ENCODE data around the gene TM4SF4.

TM4SF4 gene

DNA sequence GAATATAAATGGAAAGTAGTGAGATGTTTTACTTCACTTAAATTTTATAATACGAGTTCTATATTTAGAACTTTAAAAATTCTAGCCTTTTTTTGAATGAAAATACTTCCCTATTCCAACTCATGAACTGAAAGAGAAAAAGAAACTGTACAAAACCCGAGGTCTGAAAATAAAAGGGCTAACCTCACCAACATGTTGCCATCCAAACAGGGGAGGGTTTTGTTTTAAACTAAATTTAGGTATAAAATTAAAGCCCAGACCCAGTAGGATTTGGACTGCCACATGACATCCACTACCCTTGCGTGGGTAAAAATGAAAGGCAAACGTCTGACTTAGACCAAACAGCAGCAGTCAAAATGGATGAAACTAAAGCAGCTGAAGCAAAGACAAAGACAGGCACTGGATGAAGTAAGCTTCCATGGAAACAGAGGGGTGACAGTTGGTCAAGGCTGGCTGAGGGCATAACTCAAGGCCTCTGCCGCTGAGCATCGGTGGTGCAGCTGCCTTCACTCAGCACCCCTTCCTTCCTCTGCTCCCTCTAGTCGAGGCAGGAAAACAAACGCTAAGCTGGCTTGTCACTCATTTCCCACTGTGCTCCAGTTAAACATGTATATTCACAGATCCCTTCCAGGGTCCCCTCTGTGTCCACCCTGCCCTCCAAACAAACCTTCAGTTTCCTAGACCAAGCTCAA, 58.1 kb downstream of the TM4SF4 start:
- Histone ChIP-seq H3K4me1 (ENCODE audit: control insufficient read depth, insufficient read depth, low read length) (peaks cover 13% of the 10 kb centered on the region), H3K4me3 (ENCODE audit: low read length) (no peak overlapping the region), H3K9ac (ENCODE audit: low read length) (no peak overlapping the region), H3K9me3 (ENCODE audit: control insufficient read depth, low read length) (no peaks in the 10 kb centered on the region), H3K36me3 (ENCODE audit: control insufficient read depth, insufficient read depth, low read length) (no peaks in the 10 kb centered on the region), H3K27me3 (ENCODE audit: control insufficient read depth, insufficient read depth, low read length) (no peaks in the 10 kb centered on the region)

DNA sequence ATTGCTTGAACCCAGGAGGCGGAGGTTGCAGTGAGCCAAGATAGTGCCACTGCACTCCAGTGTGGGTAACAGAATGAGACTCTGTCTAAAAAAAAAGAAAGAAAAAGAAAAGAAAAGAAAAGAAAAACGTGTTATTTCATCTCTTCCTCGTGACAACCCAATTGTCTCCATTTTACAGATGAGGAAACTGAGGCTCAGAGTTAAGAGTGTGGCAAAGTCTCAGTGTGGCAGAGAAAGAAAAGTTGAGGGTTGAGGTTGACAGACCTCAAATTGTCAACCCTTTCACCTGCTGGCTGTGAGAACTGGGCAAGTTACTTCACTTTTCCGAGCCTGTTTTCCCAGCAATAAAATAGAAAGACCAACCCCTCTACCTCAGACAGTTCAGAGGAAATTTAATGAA, 59.6 kb downstream of the TM4SF4 start:
- H3K4me1 ChIP-seq (ENCODE audit: control insufficient read depth, insufficient read depth, low read length), result peaks cover 6% of the 10 kb centered on the region
- H3K36me3 ChIP-seq (ENCODE audit: control insufficient read depth, insufficient read depth, low read length), result no peaks in the 10 kb centered on the region
- no peaks in the 10 kb centered on the region for H3K27me3 ChIP-seq (ENCODE audit: control insufficient read depth, insufficient read depth, low read length)
- H3K4me3 ChIP-seq (ENCODE audit: low read length), result no peak overlapping the region
- no peaks in the 10 kb centered on the region for H3K9me3 ChIP-seq (ENCODE audit: control insufficient read depth, low read length)
- no peak overlapping the region for H3K9ac ChIP-seq (ENCODE audit: low read length)

DNA sequence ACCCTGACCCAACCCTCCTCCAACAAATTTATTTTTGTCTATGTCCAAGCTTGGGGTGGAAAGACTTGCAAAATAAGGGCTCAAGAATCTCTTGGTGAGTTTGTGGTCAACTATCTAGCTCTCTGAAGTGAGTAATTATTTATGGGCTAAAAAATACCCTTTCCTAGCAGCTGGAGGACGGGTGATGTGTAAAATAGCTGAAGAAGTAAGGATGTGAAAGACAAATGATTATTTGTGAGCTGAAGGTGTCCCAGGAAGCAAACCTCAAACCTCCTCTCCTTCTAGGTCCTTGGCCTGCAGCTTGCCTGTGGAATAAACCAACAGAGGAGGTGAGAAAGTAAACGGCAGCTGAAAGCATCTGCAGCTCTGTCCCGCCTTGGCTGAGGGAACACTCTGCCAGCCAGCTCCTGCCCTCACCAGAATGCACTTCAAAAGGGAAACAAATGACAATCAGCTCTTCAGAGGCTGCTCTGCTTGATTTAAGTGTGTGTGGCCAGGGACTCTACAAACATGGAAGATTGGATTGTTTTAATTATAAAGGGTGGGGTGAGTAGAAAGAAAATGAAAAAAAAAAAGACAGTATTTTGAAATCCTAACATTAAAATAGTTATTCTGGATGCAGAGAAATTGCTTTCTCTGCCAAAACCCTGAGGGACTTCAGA, 60.3 kb downstream of the TM4SF4 start:
- Histone ChIP-seq H3K36me3 (ENCODE audit: control insufficient read depth, insufficient read depth, low read length) (no peaks in the 10 kb centered on the region), H3K4me1 (ENCODE audit: control insufficient read depth, insufficient read depth, low read length) (peaks cover 6% of the 10 kb centered on the region), H3K9ac (ENCODE audit: low read length) (no peak overlapping the region), H3K27me3 (ENCODE audit: control insufficient read depth, insufficient read depth, low read length) (no peaks in the 10 kb centered on the region), H3K9me3 (ENCODE audit: control insufficient read depth, low read length) (no peaks in the 10 kb centered on the region), H3K4me3 (ENCODE audit: low read length) (no peak overlapping the region)

DNA sequence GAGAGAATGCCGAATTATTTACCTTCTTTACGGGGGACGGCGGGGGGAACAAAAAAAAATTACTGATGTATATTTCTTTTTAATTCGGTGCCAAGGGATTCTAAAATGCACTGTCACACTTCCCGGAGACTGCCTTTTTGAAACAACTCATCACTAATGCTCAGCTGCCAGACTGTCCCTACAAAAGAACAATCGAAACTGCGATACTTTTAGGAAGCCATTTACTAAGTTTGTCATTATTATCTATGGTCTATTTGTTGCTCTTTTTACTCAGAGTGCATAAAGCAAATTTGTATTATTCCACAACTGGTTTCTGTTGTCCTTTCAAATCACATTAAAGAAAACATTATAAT, 60.8 kb downstream of the TM4SF4 start:
- Histone ChIP-seq H3K9ac (ENCODE audit: low read length) (no peak overlapping the region), H3K9me3 (ENCODE audit: control insufficient read depth, low read length) (no peaks in the 10 kb centered on the region), H3K36me3 (ENCODE audit: control insufficient read depth, insufficient read depth, low read length) (no peaks in the 10 kb centered on the region), H3K4me3 (ENCODE audit: low read length) (no peak overlapping the region), H3K27me3 (ENCODE audit: control insufficient read depth, insufficient read depth, low read length) (no peaks in the 10 kb centered on the region), H3K4me1 (ENCODE audit: control insufficient read depth, insufficient read depth, low read length) (peaks cover 6% of the 10 kb centered on the region)

DNA sequence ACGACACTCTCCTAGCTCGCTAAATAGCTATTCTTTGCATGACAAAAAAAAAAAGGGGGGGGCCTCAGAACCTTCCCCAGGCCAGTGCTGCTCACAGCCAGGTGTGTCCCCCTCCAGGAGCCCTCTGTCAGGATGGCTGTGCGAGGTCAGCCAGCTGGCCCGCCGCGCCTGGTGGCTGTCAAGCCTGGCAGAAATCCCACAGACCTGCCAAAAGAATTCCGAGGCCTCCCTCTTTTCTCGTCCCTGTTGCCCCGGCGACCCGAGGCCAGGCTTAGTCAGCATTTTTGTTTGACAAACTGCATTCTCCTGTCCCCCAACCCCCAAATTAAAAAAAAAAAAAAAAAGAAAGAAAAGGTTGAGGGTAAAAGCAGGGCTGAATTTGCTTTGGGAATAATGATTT, 61.9 kb downstream of the TM4SF4 start:
- H3K36me3 ChIP-seq (ENCODE audit: control insufficient read depth, insufficient read depth, low read length), result no peaks in the 10 kb centered on the region
- no peaks in the 10 kb centered on the region for H3K9me3 ChIP-seq (ENCODE audit: control insufficient read depth, low read length)
- H3K9ac ChIP-seq (ENCODE audit: low read length), result no peak overlapping the region
- no peaks in the 10 kb centered on the region for H3K27me3 ChIP-seq (ENCODE audit: control insufficient read depth, insufficient read depth, low read length)
- peaks cover 6% of the 10 kb centered on the region for H3K4me1 ChIP-seq (ENCODE audit: control insufficient read depth, insufficient read depth, low read length)
- H3K4me3 ChIP-seq (ENCODE audit: low read length), result no peak overlapping the region

DNA sequence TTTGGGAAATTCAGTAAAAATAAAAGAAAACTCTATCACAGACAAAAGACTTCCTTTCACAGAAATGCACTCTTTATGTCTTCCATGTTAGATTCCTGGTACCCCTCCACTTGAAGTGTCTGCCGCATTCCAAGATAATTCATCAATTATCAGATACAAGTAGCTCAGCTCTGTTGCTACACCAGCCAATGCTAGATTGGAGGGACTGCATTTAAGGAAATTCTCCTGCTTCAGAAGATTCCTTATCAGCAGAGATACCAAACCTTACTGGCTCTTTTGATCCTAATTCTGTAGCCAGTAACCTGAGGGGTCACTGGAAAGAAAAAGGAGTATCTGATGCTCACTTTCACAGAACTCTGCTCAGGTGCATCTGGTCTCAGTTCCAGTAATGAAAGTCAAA, 63.9 kb downstream of the TM4SF4 start:
- Histone ChIP-seq H3K4me3 (ENCODE audit: low read length) (no peak overlapping the region), H3K36me3 (ENCODE audit: control insufficient read depth, insufficient read depth, low read length) (no peaks in the 10 kb centered on the region), H3K27me3 (ENCODE audit: control insufficient read depth, insufficient read depth, low read length) (no peaks in the 10 kb centered on the region), H3K9me3 (ENCODE audit: control insufficient read depth, low read length) (no peaks in the 10 kb centered on the region), H3K4me1 (ENCODE audit: control insufficient read depth, insufficient read depth, low read length) (peaks cover 6% of the 10 kb centered on the region), H3K9ac (ENCODE audit: low read length) (no peak overlapping the region)

DNA sequence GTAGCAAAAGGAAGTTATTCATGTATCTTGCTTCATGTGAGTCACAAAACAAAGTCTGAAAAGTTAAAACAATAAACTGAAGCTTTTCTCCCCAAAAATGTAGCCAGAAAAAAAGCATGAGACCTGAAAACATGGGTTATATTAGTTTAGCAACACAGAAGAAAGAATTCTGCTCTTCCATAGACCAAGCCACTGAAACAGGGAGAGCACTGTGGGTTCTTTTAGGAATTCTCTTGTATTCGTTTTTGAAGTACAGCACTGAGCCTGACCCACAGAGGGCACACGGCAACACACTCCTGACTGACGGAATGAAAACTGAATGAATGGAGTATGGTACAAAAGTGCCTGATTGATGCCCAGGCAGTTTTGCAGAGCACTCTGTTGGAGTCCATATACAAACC, 66.6 kb downstream of the TM4SF4 start:
- H3K27me3 ChIP-seq (ENCODE audit: control insufficient read depth, insufficient read depth, low read length), result no peaks in the 10 kb centered on the region
- no peak overlapping the region for H3K4me3 ChIP-seq (ENCODE audit: low read length)
- no peak overlapping the region for H3K9ac ChIP-seq (ENCODE audit: low read length)
- no peaks in the 10 kb centered on the region for H3K36me3 ChIP-seq (ENCODE audit: control insufficient read depth, insufficient read depth, low read length)
- no peaks in the 10 kb centered on the region for H3K4me1 ChIP-seq (ENCODE audit: control insufficient read depth, insufficient read depth, low read length)
- no peaks in the 10 kb centered on the region for H3K9me3 ChIP-seq (ENCODE audit: control insufficient read depth, low read length)

DNA sequence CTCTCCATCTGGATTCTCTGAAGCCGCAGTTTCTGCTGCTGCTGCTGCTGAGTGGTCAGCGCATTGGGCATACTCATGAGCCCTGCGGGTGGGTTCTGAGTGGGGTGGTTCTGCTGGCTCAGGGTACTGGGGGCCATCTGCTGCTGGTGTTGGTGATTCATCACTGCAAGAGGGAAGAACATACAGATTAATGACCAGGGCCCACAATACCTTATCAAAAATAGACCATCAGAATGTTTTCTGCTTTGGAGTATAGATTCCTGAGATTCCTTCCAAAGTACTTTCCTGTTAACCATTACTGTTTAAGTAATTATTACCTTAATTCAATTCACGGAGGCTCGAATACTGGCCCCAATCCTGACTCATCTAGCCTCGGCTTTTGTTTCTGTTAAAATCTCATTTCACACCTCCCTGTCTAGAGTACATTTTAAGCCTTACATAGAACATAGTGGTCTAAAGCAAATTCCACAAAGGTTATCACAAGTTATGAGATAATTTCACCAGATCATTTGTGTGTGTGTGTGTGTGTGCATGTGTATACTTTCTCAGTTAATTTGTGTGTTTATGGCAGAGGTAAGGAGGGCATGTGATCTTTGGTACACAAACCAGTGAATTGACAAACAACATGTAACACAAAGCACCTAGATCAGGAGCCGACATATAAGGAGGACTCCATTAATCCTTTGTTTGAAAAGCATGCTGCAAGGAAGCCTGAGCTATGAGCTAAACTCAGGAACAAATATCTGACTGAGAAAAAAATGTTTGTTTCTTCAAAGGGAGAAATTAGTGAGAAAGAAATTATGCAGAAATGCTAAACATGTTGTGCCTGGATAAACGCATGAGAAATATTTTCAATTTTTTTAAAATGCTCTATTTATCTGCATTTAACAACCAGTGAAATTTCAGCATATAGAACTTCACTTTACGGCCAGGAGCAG, 68.1 kb downstream of the TM4SF4 start:
- H3K4me1 ChIP-seq (ENCODE audit: control insufficient read depth, insufficient read depth, low read length), result no peaks in the 10 kb centered on the region
- H3K27me3 ChIP-seq (ENCODE audit: control insufficient read depth, insufficient read depth, low read length), result no peaks in the 10 kb centered on the region

DNA sequence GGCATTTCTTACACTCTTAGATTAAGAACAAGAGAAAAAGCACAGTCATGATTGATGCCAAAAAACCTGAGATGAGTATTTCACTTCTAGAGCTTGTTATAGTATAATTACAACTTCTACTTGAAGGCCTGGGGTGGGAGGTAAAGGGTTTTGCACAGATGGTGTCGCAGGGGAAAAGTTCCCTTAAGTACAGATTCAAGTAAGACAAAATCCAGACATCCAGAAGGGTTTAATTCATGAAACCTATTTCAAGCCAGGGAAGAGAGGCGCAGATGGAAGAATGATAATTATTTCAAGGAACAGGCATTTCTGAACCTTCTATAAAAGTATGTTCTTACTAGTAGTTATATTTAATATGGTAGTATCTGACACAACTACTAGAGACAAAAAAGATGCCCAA, 70.6 kb downstream of the TM4SF4 start:
- Histone ChIP-seq H3K4me3 (ENCODE audit: low read length) (no peak overlapping the region), H3K9ac (ENCODE audit: low read length) (no peak overlapping the region), H3K36me3 (ENCODE audit: control insufficient read depth, insufficient read depth, low read length) (no peaks in the 10 kb centered on the region), H3K4me1 (ENCODE audit: control insufficient read depth, insufficient read depth, low read length) (peaks cover 7% of the 10 kb centered on the region), H3K9me3 (ENCODE audit: control insufficient read depth, low read length) (no peaks in the 10 kb centered on the region), H3K27me3 (ENCODE audit: control insufficient read depth, insufficient read depth, low read length) (no peaks in the 10 kb centered on the region)

More for the DNA sequence above, 68.1 kb downstream of the TM4SF4 start:
- Histone ChIP-seq H3K4me3 (ENCODE audit: low read length) (no peak overlapping the region), H3K9me3 (ENCODE audit: control insufficient read depth, low read length) (no peaks in the 10 kb centered on the region), H3K9ac (ENCODE audit: low read length) (no peak overlapping the region), H3K36me3 (ENCODE audit: control insufficient read depth, insufficient read depth, low read length) (no peaks in the 10 kb centered on the region)

DNA sequence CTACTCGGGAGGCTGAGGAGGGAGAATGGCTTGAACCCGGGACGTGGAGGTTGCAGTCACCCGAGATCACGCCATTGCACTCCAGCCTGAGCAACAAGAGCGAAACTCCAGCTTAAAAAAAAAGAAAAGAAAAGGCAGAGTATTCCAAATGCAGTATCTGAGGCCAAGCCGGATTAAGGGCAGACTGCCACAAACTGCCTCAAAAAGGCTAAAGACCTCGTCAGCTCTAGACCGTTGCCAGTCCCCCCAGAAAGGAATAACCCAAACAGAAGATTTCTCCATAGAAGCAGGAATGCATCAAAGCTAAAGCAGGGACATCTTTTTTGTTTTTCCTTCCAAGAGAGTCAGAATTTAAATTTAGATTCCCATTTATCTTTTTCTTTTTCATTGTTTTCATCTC, 72.9 kb downstream of the TM4SF4 start:
- Histone ChIP-seq H3K9ac (ENCODE audit: low read length) (peak overlapping the region; percentile 15), H3K4me3 (ENCODE audit: low read length) (no peak overlapping the region), H3K36me3 (ENCODE audit: control insufficient read depth, insufficient read depth, low read length) (no peaks in the 10 kb centered on the region), H3K27me3 (ENCODE audit: control insufficient read depth, insufficient read depth, low read length) (no peaks in the 10 kb centered on the region), H3K9me3 (ENCODE audit: control insufficient read depth, low read length) (no peaks in the 10 kb centered on the region), H3K4me1 (ENCODE audit: control insufficient read depth, insufficient read depth, low read length) (peaks cover 7% of the 10 kb centered on the region)

DNA sequence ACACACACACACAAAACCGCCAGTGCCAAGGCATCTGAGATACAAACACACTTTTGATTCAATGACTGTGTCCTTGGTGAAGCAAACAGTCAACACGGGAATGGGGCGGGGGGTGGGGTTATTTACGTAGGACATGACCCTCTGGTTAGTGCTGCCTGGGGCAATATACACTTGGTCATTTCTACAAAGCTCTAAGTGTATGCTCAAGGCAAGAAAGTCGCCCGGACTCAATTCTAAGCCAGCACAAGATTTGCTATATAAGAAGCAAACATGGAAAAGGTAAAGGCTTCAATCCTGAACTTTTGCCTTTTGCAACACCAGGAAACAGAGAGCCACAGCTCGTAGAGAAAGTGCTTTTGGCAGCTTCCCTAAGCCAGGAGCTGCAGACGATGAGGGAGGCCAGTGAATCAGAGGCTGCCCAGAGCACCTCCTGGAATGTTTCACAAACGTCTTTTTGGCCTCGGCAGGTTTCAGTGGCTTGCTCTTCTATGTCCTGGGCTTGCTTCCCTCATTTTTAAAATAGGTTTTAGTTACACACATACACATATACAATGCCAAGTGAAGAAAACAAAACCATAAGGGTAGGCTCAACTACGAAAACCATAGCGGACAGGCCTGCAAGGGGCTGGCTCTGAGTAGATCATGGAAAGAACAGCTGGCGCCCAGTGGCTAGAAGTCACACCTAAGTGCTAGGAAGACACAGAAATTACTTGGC, 73.6 kb downstream of the TM4SF4 start:
- Histone ChIP-seq H3K4me3 (ENCODE audit: low read length) (no peak overlapping the region), H3K9me3 (ENCODE audit: control insufficient read depth, low read length) (no peaks in the 10 kb centered on the region), H3K36me3 (ENCODE audit: control insufficient read depth, insufficient read depth, low read length) (no peaks in the 10 kb centered on the region), H3K27me3 (ENCODE audit: control insufficient read depth, insufficient read depth, low read length) (no peaks in the 10 kb centered on the region), H3K4me1 (ENCODE audit: control insufficient read depth, insufficient read depth, low read length) (peaks cover 7% of the 10 kb centered on the region), H3K9ac (ENCODE audit: low read length) (peak overlapping the region; percentile 7)

All from mucosa of stomach (tissue), 1 donor.